Endodermal cell (in vitro differentiated cells): ENCODE measurements around the gene C1orf50. TPM values are rescaled to one million over a fixed set of nuclear protein-coding genes. Genes with fewer than 3 reads are reported as not detected.

ENCODE experiments used
- DNase-seq: peaks from one replicate; pipeline ENCODE4 v3.0.0-alpha.2; 2017
- H3K27ac ChIP-seq: 2 replicates; pipeline ENCODE4 v1.5.1; 2013; ENCODE audit warnings: mild to moderate bottlenecking, low read depth, low read length, moderate library complexity
- H3K27me3 ChIP-seq: 2 replicates; pipeline ENCODE4 v1.6.1; 2013; ENCODE audit warnings: mild to moderate bottlenecking, low read length, moderate library complexity; ENCODE audit not compliant: insufficient read depth, control insufficient read depth, poor library complexity, severe bottlenecking
- H3K36me3 ChIP-seq: 2 replicates; pipeline ENCODE4 v1.7.0; 2013; ENCODE audit warnings: mild to moderate bottlenecking, low read length, moderate library complexity; ENCODE audit not compliant: control insufficient read depth, insufficient read depth
- H3K4me1 ChIP-seq: one replicate; pipeline ENCODE4 v1.7.0; 2013; ENCODE audit warnings: low read length; ENCODE audit not compliant: control insufficient read depth, insufficient read depth
- H3K4me3 ChIP-seq: 2 replicates; pipeline ENCODE4 v1.5.1; 2013; ENCODE audit warnings: mild to moderate bottlenecking, low read length, moderate library complexity
- H3K9ac ChIP-seq: 2 replicates; pipeline ENCODE4 v1.6.1; 2013; ENCODE audit warnings: mild to moderate bottlenecking, low read length, moderate library complexity; ENCODE audit not compliant: poor library complexity, severe bottlenecking; ENCODE audit errors: extremely low read depth
- H3K9me3 ChIP-seq: 2 replicates; pipeline ENCODE4 v1.6.1; 2013; ENCODE audit warnings: mild to moderate bottlenecking, low read length, moderate library complexity; ENCODE audit not compliant: control insufficient read depth
- H3K27ac Mint-ChIP-seq: 2 replicates; pipeline ENCODE4 v1.8.0; 2020; ENCODE audit warnings: mixed read lengths
- H3K27me3 Mint-ChIP-seq: 2 replicates; pipeline ENCODE4 v1.8.0; 2021; ENCODE audit warnings: mild to moderate bottlenecking, mixed read lengths; ENCODE audit not compliant: insufficient read depth
- H3K36me3 Mint-ChIP-seq: 2 replicates; pipeline ENCODE4 v1.8.0; 2020; ENCODE audit warnings: low read depth, mixed read lengths
- H3K4me1 Mint-ChIP-seq: 2 replicates; pipeline ENCODE4 v1.8.0; 2020; ENCODE audit warnings: mixed read lengths
- H3K4me3 Mint-ChIP-seq: 2 replicates; pipeline ENCODE4 v1.8.0; 2020; ENCODE audit warnings: mild to moderate bottlenecking, moderate library complexity, mixed read lengths
- H3K9me3 Mint-ChIP-seq: 2 replicates; pipeline ENCODE4 v1.8.0; 2020; ENCODE audit warnings: mild to moderate bottlenecking, mixed read lengths
- WGBS, 2 experiments: methylation state at CpG; one replicate each; pipeline versions ENCODE4 v1.1.5 to v1.1.7; 2013; ENCODE audit warnings: missing lambda C conversion rate in 2 of 2, mixed read lengths in 1 of 2; ENCODE audit not compliant: insufficient coverage in 1 of 2, insufficient read length in 1 of 2; 5-methylcytosine and 5-hydroxymethylcytosine counted together
- total RNA-seq, 2 donors: library from RNA; stranded (reverse); fragmentation: NEBNext Ultra II Directional in 1 of 2; extraction: Animal tissue kit (Norgen Biotek cat#: 25700) in 1 of 2; gene quantifications; 2 replicates in 1 of 2; 3 replicates in 1 of 2; pipeline ENCODE4 v1.2.1, GENCODE V29; 2021
- TF ChIP-seq, protein P1 (sequence below): fragments of 200-600 bp; sonication (generic); conservative IDR thresholded peaks from 2 replicates; pipeline ENCODE4 v1.5.0; 2021; ENCODE audit warnings: antibody characterized with exemption, mild to moderate bottlenecking

Gene C1orf50
- total RNA-seq, 2 donors from 2014 or later, result 4.8 to 7.3 TPM

DNA sequence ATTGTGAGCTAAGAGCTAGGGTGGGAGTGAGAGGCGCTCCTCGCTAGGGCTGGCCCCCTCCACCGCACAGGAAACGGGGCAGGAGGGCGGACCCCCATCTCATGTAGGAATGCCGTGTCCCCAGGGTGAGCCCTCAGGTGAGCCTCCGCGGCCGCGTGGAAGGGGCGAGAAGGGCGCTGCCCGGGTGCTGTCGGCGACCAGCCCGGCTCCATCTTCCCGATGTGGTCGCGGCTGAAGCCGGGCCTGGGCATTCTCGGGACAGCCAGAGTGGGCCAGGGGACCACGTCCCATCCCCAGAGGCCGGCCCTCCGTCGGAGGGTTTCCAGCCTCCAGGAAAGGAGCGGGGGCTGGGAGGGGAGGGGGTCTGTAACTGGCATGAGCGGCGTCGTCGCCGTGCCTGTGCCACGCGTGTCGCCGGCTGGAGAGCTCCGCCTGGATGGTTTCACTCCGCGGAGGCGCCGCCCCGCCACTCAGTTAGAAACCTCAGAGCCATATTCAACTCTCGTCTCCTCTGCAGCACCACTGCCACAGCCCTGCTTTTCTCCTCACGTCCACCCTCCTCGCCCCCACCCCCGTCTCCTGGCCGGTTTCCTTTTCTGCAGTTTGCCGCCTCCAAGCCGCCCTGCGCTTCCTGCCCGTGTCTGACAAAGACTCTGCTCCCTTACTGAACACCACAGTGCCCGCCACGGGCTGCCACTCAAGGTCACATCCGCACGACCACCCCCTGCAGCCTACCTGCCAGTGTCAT is 18.1 kb downstream of the C1orf50 start, which contains the start of gene TMEM269:
Gene TMEM269, plus strand, starts transcription at position 46 of the 748 bp plus-strand sequence. CDS start 4,903 bp downstream, outside the sequence.
- Mint-ChIP-seq H3K27me3 (peaks cover 16% of the 10 kb centered on the region), H3K27ac (no peak within 1 kb of the TSS)

DNA sequence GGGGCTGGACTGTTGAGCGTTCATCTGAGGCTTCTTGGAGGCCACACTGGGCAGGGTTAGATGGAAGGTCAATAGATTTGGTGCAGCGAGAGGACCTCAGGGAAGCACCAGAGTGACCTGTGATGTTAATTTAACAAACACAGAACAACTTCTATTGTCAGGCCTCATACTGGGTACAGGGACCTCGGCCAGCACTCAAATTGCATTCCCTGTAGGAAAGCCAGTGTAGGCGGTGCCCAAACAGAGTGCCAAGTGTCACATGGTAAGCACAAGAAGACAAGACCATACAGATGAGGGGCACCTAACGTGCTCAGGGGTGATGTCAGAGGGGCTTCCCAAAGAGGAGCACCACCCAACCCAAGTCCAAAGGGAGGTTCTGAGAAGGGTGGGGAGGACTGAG is 19.0 kb downstream of the C1orf50 start:
- no peak overlapping the region for H3K9ac ChIP-seq
- no peak overlapping the region for H3K27ac ChIP-seq
- H3K36me3 ChIP-seq, result peaks cover 10% of the 10 kb centered on the region
- H3K4me3 Mint-ChIP-seq, result no peak overlapping the region
- no peaks in the 10 kb centered on the region for H3K27me3 ChIP-seq
- H3K4me3 ChIP-seq, result no peak overlapping the region
- no peak for DNase-seq
- H3K36me3 Mint-ChIP-seq, result peaks cover 21% of the 10 kb centered on the region
- H3K27ac Mint-ChIP-seq, result no peak overlapping the region
- H3K4me1 Mint-ChIP-seq, result peaks cover 4% of the 10 kb centered on the region
- no peaks in the 10 kb centered on the region for H3K4me1 ChIP-seq
- no peaks in the 10 kb centered on the region for H3K9me3 ChIP-seq
- TF ChIP-seq, protein P1, sequence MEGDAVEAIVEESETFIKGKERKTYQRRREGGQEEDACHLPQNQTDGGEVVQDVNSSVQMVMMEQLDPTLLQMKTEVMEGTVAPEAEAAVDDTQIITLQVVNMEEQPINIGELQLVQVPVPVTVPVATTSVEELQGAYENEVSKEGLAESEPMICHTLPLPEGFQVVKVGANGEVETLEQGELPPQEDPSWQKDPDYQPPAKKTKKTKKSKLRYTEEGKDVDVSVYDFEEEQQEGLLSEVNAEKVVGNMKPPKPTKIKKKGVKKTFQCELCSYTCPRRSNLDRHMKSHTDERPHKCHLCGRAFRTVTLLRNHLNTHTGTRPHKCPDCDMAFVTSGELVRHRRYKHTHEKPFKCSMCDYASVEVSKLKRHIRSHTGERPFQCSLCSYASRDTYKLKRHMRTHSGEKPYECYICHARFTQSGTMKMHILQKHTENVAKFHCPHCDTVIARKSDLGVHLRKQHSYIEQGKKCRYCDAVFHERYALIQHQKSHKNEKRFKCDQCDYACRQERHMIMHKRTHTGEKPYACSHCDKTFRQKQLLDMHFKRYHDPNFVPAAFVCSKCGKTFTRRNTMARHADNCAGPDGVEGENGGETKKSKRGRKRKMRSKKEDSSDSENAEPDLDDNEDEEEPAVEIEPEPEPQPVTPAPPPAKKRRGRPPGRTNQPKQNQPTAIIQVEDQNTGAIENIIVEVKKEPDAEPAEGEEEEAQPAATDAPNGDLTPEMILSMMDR, result no peak
- WGBS, 2 experiments, result 92 to 97% methylated on average over 4 to 5 of the region's 5 CpGs
- H3K9me3 Mint-ChIP-seq, result no peaks in the 10 kb centered on the region
- peaks cover 16% of the 10 kb centered on the region for H3K27me3 Mint-ChIP-seq

More for the DNA sequence above, 18.1 kb downstream of the C1orf50 start, which contains the start of gene TMEM269:
- no peak for DNase-seq
- Histone ChIP-seq H3K27me3 (no peaks in the 10 kb centered on the region), H3K4me3 (no peak within 1 kb of the TSS), H3K36me3 (peaks cover 20% of the 10 kb centered on the region), H3K27ac (no peak within 1 kb of the TSS), H3K9ac (no peak within 1 kb of the TSS), H3K4me1 (no peaks in the 10 kb centered on the region), H3K9me3 (no peaks in the 10 kb centered on the region)
- Mint-ChIP-seq H3K9me3 (no peaks in the 10 kb centered on the region), H3K4me1 (peaks cover 4% of the 10 kb centered on the region), H3K4me3 (peak within 1 kb of the TSS; percentile 28), H3K36me3 (peaks cover 30% of the 10 kb centered on the region)
- WGBS, 2 experiments, result 91 to 92% methylated on average over 23 to 54 of the region's 54 CpGs
- TF ChIP-seq, protein P1, result no peak

DNA sequence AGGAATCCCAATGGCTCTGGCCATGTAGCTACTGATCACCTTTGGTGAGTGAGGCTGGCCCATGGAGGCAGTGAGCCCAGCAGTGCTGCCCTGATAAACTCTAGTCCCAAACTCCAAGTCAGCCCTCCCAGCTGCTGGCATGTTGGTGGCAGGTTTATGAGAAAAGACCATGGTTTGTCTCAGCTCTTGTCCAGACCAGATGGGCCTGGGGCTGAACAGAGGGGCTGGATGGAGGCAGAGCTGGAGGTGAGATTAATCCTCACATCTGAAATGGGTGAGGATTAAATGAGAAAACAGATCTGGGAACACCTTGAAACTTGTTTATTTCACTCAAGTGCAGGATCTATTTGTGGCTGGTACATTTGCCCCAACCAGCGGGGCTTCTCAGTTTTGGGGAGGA is 21.0 kb downstream of the C1orf50 start:
- Histone ChIP-seq H3K27me3 (no peaks in the 10 kb centered on the region), H3K9me3 (no peaks in the 10 kb centered on the region), H3K4me1 (no peaks in the 10 kb centered on the region), H3K4me3 (no peak overlapping the region), H3K9ac (no peak overlapping the region), H3K36me3 (peaks cover 3% of the 10 kb centered on the region), H3K27ac (no peak overlapping the region)
- H3K36me3 Mint-ChIP-seq, result peaks cover 13% of the 10 kb centered on the region
- H3K4me1 Mint-ChIP-seq, result peaks cover 4% of the 10 kb centered on the region
- no peaks in the 10 kb centered on the region for H3K9me3 Mint-ChIP-seq
- TF ChIP-seq, protein P1, result no peak
- DNase-seq, result no peak
- 86 to 87% methylated on average over 1 of the region's 1 CpG for WGBS, 2 experiments
- peaks cover 16% of the 10 kb centered on the region for H3K27me3 Mint-ChIP-seq
- no peak overlapping the region for H3K4me3 Mint-ChIP-seq
- H3K27ac Mint-ChIP-seq, result peak overlapping the region; percentile 19
